HG03060 (cell line): Measurements from ENCODE around the gene RETREG2.
"Not testable (repeated sequence)": the region's sequence is repeated elsewhere in the genome, so short reads cannot be mapped to it uniquely, and the experiment has no call there.

Experiments used
- ATAC-seq: cut with Tn5 transposase; IDR thresholded peaks from one replicate; pipeline ENCODE4 v1.9.1; 2021; ENCODE audit warnings: low read depth, moderate number of reproducible peaks; ENCODE audit not compliant: unreplicated experiment

The RETREG2 gene

DNA sequence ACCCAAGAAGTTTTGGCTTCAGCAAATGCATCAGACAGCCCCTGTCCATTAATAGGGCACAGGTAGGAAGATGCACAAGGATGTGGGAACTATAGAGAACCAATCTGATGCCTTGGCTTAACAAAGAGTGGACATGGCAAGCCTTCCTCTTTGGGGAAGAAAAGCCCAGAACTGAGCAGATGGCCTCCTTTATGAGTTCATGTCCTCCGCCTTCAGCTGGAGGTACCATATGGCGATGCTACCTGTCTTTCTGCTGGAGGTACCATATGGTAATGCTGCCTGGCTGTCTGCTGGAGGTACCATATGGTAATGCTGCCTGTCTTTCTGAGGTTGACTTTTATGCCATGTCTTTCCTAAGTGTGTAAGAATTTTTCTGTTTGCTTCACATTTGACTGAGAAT, 6.0 kb downstream of the RETREG2 start:
- no peak for ATAC-seq

DNA sequence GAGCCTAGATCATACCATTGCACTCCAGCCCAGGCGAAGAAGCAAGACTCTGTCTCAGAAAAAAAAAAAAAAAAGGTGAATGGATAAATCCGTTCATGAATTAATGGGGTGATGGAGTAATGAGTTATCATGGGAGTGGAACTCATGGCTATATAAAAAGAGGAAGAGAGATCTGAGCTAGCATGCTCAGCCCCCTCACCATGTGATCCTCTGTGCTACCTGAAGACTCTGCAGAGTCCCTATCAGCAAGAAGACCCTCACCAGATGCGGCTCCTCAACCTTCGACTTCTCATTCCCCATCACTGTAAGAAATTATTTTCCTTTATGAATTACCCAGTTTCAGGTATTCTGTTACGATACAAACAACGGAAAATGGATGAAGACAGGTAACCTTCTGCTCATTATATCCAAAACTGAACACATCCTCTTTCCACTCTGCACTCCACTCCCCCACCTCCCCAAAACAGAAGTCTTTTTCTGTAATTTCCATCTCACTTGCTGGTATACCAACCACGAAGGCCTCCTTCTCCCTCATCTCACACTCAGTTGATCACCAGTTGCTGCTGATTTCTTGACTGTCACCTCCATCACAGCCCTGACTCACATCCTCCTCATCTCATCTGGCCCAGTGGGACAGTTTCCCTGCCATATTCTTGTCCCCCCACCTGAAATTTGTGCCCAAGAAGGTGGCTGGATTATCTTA, 8.8 kb downstream of the RETREG2 start:
- ATAC-seq, result no peak

DNA sequence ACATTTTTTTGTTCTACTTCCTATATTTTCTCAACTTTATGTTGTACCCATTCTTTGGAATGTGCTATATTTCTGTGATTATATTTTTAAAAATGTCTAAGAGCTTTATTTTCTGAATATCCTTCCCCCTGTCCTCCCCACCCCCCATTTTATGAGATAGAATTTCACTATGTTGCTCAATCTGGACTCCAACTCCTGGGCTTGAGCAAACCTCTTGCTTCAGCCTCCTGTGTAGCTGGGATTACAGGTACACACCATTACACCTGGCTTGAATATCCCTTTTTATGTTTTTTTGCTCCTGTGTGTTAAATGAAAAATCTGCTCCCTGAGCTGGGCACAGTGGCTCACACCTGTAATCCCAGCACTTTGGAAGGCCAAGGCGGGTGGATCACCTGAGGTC, 19.3 kb downstream of the RETREG2 start:
- no peak for ATAC-seq

DNA sequence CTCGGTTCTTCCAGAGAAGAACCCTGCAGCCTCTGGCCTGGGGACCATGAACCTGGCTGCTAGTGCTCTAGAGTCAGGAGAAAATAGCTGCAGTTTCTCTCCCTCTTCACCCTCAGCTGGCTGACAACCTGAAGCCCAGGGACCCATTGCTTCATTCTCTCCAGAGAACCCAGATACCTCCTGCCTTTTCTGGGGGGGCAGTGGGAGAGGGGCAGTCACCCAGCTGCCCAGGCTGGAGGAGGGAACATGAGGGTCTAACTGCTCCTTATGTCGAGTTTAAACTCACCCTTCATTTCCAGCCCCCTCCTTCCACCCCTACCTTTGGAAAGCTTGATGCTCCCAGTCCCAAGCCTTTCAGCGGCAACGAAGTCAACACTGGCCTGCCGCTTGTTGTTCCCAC, 20.9 kb downstream of the RETREG2 start:
- no peak for ATAC-seq

DNA sequence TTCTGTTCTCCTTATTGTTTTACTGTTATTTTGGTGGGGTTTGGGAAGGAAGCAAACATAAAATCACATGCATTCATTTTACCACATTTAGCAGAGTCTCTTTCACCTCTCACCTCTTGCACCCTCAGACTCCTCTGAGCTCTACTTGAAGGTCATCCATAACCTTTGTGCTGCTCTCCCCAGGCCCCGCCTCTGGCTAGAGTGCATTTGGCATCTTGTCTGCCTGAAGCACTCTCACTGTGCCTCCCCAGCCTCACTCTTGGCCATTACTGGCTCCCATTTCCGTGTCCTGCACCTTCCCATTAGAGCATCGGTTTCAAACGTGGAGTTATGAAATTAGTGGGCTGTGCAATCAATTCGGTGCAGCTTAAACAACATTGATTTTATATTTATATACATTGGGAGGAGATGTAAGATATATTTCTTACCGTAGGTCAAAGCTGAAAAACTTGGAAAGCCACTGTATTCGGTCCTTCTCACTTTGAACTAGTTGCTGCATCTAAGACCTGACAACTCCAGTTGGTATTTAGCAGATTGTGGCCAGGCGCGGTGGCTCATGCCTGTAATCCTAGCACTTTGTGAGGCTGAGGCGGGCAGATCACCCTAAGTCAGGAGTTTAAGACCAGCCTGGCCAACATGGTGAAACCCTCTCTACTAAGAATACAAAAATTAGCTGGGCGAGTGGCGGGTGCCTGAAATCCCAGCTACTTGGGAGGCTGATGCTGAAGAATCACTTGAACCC, 21.6 kb downstream of the RETREG2 start:
- no peak for ATAC-seq

DNA sequence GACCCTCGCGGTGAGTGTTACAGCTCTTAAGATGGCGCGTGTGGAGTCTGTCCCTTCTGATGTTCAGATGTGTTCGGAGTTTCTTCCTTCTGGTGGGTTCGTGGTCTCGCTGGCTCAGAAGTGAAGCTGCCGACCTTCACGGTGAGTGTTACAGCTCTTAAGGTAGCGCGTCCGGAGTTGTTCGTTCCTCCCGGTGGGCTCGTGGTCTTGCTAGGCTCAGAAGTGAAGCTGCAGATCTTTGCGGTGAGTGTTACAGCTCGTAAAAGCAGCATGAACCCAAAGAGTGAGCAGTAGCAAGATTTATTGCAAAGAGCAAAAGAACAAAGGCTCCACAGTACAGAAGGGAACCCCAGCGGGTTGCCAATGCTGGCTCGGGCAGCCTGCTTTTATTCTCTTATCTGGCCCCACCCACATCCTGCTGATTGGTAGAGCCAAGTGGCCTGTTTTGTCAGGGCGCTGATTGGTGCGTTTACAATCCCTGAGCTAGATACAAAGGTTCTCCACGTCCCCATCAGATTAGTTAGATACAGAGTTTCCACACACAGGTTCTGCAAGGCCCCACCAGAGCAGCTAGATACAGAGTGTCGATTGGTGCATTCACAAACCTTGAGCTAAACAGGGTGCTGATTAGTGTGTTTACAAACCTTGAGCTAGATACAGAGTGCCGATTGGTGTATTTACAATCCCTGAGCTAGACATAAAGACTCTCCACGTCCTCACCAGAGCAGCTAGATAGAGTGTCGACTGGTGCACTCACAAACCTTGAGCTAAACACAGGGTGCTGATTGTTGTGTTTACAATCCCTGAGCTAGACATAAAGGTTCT, 22.6 kb downstream of the RETREG2 start:
- not testable (repeated sequence) for ATAC-seq

DNA sequence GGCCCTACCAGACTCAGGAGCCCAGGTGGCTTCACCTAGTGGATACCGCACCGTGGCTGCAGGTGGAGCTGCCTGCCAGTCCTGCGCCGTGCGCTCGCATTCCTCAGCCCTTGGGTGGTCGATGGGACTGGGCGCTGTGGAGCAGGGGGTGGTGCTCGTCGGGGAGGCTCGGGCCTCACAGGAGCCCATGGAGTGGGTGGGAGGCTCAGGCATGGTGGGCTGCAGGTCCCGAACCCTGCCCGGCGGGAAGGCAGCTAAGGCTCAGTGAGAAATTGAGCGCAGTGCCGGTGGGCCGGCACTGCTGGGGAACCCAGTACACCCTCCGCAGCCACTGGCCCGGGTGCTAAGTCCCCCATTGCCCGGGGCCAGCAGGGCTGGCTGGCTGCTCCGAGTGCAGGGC, 23.3 kb downstream of the RETREG2 start:
- ATAC-seq, result not testable (repeated sequence)

DNA sequence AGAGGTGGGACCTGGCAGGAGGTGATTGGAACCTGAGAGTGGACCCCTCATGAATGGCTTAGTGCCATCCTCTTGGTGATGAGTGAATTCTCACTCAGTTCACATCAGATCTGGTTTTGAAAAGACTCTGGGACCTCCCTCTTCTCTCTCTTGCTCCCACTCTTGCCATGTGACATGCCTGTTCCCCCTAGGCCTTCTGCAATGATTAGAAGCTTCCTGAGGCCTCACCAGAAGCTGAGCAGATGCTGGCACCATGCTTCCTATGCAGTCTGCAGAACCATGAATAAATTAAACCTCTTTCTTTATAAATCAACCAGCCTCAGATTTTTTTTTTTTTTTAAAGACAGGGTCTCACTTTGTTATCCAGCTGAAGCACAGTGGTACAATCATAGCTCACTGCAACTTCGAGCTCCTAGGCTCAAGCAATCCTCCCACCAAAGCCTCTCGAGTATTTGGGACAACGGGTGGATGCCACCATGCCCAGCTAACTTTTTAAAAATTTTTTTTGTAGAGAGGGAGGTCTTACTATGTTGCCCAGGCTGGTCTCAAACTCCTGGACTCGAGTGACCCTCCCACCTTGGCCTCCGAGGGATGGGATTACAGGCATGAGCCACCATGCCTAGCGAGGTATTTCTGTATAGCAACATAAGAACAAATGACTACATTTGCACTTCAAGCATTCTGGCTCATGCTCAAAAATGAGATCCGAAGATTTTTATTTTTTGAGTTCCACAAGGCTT, 26.5 kb downstream of the RETREG2 start:
- no peak for ATAC-seq

DNA sequence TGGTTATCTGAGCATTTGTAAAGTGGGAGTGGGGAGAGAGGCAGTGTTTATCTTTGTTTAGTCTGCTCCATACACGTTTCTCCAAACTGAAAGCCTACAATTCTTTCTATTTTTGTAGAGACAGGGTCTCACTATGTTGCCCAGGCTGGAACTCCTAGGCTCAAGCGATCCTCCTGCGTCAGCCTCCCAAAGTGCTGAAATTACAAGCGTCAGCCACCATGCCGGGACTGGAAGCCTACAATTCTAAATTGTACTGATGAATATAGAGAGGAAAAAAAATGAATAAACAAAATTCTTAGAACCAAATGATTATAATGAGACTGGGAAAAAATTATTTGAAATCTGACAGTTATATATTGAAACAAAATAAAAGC, 27.1 kb downstream of the RETREG2 start:
- ATAC-seq, result no peak

DNA sequence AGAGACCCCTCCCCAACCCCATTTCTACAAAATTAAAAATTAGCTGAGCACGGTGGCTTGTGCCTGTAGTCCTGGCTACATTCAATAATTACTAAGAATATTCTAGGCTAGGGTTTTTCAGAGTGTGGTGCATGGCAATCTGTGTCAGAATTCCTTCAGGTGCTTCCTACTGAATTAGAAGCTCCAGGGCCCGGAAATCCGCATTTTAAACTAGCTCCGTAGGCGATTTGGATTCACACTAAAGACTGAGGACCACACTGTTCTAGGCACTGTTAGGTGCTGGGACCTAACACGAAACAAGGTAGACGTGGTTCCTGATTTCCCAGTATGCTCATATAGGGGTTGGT, 27.9 kb downstream of the RETREG2 start:
- ATAC-seq, result no peak

DNA sequence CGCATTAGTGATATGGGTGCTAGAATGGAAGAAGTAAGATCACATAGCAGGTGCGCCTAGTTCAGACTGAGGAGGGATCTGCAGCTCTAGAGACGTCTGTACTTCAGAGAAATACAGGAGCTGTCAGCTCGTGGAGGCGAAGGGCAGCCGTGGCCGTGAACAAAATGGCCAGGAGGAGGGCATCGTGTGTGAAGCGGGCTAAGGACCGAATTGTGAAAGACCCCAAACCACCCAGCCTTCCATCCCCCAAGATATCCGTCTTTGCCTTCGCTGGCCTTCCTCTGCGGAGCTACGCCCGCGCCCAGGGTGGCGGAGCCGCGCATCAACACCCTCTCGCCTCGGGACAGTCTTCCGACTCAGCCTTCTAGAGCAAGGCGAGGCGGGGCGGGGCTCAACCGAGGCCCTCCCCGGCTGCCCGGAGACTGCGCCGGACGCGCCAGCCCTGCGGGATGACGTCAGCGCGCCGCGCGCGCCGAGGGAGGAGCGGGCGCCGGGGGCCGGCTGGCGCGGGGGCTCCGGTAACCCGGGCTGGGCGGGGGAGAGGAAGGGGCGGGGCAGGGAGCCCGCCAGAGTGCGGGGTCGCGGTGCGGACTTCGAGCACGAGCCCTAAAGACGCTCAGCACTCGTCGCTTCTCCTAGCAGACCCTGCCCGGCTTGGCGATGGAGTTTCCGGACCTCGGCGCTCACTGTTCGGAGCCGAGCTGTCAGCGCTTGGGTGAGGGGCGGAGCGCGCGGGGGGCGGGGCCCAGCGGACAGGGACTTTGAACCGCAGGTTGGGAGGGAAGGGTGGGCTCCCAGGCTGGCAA, 28.5 kb downstream of the RETREG2 start, which contains the start of gene ZFAND2B:
ZFAND2B (plus strand) TSS at position 455 of the 806 bp plus-strand sequence; CDS start at position 661, 206 bp downstream.
- ATAC-seq, result peak; percentile 89

DNA sequence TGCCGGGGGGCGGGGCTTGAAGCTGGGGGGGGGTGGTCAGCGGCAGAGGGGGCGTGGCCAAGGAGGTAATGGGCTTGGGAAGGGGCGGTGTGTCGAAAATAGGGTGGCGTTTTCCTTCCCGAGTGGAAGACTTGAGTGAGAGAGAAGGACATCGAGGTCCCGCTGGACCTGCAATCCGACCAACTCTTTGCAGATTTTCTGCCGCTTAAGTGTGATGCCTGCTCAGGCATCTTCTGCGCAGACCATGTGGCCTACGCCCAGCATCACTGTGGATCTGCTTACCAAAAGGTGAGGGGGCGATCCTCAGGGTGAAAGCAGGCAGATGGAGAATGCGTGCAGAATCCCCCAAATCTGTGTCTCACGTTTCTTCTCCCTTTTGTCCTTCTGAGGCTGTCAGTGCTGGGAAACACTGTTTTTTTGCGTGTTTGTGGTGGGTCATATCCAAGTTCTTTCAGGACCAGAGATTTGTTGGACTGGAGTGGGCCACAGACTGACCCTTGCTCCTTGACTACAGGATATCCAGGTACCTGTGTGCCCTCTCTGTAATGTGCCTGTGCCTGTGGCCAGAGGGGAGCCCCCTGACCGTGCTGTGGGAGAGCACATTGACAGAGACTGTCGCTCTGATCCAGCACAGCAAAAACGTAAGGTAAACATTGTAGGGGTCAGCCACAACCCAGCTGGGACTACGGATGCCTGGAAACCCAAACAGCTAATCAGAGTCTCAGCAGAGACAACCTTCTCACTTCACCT, 29.2 kb downstream of the RETREG2 start:
- no peak for ATAC-seq

DNA sequence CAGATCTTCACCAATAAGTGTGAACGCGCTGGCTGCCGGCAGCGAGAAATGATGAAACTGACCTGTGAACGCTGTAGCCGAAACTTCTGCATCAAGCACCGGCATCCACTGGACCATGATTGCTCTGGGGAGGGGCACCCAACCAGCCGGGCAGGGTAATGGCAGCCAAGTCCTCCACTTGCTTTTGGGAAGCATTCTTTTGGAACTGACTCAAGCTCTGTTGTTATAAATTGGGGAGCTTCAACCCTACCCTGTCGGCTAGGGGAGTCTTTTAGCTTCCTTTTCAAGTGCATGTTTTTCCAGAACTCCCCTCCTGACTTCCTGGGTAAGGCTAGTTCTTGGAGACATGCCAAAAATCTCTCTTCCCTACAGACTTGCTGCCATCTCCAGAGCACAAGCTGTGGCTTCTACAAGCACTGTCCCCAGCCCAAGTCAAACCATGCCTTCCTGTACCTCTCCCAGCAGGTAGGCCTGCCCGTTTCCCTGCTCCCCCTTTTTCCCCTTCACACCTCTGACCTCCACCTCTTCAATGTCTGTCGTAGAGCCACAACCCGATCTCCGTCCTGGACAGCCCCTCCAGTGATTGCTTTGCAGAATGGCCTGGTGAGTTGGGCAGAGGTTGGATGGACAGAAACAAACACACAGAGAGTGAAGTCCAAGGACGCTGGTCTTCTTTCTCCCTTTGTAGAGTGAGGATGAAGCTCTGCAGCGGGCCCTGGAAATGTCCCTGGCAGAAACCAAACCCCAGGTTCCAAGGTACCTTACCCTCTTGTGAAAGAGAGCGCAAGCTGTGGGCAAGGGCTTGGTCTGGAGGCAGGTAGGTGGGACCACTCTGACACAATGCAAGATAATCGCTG, 30.0 kb downstream of the RETREG2 start:
- no peak for ATAC-seq

DNA sequence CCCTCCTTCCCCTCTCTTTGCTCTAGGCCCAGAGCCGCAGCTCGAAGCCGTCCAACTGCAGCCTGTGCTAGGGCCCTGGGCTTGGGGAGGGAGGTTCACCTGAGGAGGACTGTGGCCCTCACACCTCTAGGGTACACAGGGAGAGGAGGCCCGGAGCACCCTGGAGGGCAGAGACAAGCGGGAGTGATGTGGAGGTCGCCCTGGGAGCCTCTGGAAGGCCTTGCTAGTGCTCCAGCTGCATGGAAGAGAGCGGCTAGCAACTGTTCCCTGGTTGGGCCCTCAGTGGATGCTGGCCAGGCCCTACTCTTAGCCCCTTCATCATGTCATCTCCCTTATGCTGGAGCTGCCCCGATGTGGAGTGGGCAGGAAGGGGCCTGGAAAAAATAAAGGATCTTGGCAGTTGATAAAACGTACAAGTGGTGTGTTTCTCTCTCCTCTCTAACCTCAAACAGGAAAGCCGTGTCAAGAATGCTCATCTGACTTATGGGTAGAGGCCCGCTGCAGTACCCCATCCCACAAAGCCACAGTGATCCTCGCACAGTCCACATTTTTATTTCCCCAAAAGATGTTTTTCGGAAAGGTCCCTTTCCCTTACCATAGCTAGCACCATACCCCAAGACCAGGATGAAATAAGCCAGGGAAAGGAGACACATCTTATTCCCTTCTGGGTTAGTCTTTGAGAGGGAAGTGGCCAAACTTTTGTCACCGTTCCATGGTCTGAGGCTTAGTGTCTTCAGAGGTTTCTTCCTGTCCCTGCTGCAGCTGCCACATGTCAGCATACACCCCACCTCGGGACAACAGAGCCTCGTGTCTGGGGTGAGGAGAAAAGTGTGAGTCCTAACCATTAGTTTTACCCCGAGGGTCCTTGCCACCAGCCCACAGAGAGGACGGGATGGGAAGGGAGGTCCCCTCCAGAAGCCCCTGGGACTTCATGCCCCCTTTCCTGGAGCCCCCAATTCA, 31.4 kb downstream of the RETREG2 start:
- no peak for ATAC-seq

DNA sequence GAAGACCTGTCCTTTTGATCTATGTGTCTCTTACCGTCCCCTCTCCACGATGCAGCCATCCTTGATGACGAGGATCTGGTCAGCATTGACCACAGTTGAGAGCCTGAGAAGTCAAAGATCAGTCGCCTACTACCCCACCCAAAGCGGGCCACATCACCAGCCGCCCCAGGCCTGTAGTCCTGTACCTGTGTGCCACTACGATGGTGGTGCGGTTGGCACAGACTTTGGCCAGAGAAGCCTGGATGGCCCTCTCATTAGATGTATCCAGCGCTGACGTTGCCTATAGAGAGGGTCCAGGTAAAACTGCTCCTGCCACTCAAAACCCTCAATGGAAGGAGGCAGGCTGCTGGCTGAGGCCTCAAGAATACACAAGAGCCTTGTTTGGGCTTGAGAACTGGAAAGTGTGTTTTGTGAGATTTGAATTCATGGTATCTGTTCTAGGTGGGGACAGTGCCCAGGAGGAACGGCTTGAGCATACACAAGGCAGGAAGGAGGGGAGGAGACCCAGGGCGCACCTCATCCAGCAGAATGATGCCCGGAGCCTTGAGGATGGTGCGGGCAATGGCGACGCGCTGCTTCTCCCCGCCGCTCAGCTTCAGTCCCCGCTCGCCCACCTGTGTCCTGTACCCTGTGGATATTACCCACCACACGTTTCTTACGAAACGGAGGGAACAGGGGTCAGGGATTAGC, 32.3 kb downstream of the RETREG2 start:
- ATAC-seq, result no peak

DNA sequence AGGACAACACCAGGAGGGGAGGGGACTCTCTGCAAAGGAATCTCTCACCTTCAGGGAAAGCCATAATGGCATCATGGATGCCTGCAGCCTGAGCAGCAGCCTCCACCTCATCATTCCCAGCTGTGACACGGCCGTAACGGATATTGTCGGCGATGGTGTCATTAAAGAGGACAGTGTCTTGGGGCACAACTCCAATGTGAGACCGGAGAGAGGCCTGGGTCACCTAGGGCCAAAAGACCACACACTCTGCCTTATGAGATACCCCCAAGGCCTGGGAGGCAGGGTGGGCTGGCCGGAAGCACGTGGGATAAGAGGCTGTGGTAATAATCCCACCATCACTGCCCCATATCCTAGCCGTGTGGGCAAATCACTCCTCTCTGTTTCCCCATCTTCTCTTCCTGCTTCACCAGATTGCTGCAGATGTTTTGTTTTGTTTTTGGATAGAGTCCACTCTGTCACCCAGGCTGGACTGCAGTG, 32.8 kb downstream of the RETREG2 start:
- no peak for ATAC-seq
